HG02588 (cell line): ENCODE results near the gene DOCK1.

Experiments
- ATAC-seq: cut with Tn5 transposase; IDR thresholded peaks from one replicate; pipeline ENCODE4 v1.9.1; 2021; ENCODE audit warnings: mild to moderate bottlenecking, moderate library complexity; ENCODE audit not compliant: unreplicated experiment

The DOCK1 gene

DNA sequence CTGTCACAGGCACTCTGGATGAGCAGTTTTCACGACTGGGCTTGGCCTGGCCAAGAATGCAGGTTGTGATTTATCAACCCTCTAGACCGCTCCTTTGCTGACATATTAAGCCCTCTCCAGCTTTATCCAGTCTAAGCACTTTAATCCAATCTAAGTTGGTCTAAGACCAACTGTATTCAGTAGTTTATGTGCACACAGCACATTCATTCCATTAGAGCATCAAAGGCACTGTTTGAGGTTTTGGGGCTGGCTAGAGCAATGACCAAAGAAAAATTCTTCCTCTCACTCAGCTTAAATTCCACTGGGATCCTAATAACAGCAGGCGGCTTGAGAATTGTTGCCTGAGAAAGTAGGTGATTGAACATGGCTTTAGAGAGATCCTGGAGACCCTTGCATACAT is 467.1 kb downstream of the DOCK1 start:
- ATAC-seq, result no peak

DNA sequence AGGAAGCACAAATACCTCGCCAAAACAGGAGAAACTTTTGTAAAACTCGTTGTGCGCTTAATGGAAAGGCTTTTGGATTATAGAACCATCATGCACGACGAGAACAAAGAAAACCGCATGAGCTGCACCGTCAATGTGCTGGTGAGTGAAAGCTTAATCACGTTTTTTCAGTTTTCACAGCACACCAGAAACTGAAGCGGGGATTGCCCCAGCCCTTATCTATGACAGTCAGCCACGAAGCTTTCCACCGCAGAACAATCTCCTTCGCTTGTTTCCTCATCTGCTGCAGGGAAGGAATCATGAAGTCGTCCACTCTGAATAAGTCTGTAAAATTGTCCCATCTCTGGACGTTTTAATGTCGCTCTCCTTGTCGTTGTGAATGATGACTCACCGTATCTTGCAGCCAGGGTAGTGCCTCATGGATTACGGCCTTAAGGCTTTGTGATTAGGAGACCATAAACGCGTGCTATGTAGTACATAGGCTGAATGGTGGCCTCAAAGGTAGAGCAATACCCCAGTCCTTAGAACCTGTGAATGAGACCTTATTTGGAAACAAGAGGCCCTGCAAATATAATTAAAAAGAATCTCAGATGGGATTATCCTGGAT is 468.9 kb downstream of the DOCK1 start:
- no peak for ATAC-seq

DNA sequence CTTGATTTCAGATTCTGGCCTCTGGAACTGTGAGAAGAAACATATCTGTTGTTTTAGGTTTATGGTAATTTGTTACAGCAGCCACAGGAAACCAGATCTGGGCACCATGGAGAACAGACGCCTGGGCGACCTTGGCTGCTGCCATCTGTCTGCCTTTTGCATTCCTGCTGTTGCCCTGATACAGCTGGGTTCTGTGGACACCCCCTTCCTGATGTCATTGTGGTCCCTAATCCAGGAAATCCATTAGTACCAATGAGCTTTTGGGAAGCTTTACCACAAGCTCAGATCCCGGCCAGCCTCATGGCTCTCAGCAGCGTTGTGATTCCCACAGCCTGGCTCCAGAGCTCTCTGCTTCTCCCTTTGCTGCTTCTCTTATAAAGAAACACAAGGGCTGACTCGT is 469.7 kb downstream of the DOCK1 start:
- ATAC-seq, result no peak

DNA sequence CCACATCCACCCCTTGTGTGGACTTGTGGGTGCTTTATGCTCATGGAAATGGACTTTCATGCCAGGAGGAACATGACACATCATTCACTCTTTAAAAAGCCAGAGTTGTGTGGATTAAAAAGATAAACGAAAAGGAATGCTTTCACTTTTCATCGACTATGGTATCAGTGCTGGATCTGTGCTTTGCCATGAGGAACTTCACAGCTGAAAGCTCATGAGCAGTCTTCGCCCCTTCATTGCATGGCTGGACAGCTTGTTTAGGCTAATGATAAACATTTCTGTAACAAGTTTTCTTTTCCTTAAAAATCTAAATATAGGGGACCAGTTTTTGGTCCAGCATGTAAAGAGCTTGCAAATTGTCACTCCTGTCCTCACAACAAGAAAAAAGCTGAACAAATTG is 470.2 kb downstream of the DOCK1 start:
- ATAC-seq, result no peak

DNA sequence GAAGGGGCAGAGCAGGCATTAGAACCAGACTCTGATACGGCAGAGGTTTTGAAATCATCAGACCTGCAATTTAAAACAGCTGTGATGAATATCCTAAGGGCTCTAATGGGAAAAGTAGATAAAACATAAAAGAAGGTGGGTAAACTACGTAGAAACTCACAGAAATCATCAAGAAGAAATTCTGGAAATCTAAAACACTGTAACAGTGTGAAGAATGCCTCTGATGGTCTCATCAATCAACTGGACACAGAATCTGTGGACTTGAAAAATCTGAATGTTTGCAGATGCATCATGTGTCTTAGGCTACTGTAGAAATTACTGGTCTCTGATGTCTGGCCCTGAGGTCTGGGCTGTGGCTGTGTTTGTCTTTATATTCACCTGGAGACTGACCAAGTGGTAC is 470.8 kb downstream of the DOCK1 start:
- no peak for ATAC-seq

DNA sequence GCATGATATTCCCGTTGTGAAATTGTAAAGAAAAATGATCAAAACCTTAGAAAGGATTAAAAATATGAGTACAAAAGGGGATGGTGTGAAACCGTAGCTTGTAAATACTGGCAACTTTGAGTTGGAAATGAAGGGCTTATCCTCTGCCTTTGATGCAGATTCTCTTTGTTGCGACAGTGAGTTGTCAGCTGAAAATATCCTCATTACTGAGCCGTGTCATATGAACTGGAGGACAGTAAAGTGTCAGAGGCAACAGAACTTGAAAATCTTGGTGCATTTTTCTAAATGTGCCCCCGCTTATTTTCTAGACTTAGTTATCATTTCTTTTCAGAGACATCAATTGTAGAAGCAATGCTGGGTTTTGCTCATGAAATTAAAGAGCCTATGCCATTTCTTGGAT is 473.4 kb downstream of the DOCK1 start:
- ATAC-seq, result no peak

DNA sequence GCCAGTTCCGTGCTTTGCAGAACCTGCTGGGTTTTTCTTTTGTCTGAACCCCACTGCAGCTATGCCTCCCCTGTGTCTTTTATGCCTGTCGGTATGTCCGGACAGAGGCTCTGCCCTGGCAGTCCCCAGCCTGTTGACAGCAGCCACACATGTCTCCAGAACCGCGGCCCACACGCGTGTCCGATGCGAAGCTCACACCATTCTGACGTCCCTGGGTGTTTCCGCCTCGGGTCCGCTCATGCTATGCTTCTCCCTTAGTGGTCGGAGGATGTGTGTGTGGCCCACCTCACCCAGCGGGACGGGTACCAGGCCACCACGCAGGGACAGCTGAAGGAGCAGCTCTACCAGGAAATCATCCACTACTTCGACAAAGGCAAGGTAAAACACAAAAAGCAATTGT is 479.3 kb downstream of the DOCK1 start:
- no peak for ATAC-seq

DNA sequence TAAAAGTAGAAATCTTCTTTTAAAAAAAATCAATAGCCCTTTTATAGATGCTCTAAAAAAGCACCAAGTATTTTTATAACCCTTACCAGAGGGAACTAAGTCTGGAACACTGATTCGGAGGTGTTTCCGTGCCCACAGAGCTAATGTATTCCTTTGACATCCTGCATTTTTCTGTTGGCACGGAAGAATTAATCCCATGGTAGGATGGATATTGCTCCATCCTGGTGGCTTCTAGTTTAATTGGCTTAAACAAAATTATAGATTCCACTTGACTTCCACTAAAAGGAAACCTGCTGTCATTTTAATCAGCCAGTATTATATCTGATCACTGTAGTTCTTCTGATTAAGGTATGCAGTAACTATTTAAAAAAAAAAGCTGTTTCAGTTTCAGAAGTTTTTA is 479.8 kb downstream of the DOCK1 start:
- ATAC-seq, result no peak

DNA sequence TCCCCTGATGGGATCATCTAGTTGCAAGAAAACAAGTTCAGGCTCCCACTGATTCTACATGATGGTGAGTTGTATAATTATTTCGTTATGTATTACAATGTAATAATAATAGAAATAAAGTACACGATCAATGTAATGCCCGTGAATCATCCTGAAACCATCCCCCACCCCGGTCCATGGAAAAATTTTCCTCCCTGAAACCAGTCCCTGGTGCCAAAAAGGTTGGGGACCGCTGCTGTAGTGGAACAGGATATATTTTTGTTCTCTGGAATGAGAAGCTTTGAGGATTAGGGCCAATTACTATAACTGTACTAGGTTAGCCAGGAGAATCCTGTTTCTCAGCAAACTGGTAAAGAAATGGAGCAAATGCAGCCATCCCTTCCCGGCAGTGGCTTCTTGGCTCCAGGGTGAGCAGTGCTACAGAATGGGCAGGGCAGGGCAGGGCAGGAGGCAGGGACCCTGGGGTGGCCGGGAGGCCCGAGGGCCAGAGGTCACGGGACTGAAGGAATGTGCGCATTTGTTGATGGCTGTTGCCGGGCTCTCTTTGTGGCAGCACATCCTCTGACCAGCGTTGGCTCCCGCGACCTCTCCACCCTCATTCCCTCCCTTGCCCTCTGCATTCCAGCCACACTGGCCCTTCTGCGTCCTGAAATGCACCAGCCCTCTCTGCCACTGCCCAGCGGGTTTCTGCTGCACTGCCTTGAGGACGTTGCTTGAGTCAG is 481.5 kb downstream of the DOCK1 start:
- no peak for ATAC-seq

DNA sequence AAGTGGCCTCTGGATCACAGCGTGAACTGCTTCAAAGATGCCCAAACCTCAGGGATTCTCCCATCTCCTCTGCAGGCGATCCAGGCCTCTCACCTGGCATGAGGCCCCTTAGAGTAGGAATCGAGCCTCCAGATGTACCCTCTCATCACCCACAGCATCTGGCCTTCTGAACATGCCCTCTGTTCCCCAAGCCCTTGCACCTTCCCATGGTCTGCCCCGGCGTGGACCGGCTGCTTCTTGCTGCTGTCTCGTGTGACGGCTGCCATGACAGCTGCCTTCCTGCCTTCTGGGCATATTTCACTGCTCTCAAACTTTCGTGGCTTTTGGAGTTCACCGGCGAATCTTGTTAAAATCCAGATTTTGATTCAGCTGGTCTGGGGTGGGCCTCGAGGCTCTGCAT is 486.6 kb downstream of the DOCK1 start:
- no peak for ATAC-seq

DNA sequence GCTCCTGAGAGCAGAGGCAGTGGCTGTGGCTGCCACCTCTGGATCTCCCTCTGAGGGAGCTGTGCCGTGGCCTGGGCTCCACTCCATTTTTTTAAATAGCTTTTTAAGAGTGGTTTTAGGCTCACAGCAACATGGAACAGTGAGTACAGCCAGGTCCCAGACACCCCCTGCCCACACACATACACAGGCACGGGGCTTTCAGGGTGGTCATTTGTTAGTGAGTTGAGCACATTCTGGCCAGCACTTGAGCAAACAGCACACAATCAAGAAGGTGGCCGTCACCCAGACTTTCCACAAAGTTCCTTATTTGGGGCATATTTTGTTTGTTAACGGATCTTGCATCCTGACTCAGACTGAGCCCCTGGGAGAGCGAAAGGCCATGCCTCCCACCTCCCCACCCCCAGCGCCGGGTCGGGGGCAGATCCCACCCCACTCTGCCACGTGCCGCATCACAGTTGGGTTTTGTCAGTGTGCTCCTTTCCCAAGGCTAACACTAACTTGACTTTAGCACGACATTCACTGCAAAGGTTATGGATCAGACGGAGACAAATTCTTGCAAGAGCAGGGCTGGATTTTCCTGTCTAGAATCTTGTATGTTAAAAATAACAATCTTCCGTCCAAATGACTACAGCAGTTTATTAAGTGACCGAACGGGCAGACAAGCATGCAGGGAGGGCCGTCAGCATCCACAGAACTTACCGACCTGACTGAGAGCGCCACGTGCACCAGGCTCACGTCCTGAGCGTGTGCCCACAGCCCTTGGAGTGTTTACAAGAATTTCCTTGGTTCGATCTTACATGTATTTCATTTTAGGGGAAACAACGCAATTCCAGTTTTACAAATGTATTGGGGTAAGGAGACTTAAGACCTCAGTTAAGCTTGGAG is 487.4 kb downstream of the DOCK1 start:
- ATAC-seq, result no peak

DNA sequence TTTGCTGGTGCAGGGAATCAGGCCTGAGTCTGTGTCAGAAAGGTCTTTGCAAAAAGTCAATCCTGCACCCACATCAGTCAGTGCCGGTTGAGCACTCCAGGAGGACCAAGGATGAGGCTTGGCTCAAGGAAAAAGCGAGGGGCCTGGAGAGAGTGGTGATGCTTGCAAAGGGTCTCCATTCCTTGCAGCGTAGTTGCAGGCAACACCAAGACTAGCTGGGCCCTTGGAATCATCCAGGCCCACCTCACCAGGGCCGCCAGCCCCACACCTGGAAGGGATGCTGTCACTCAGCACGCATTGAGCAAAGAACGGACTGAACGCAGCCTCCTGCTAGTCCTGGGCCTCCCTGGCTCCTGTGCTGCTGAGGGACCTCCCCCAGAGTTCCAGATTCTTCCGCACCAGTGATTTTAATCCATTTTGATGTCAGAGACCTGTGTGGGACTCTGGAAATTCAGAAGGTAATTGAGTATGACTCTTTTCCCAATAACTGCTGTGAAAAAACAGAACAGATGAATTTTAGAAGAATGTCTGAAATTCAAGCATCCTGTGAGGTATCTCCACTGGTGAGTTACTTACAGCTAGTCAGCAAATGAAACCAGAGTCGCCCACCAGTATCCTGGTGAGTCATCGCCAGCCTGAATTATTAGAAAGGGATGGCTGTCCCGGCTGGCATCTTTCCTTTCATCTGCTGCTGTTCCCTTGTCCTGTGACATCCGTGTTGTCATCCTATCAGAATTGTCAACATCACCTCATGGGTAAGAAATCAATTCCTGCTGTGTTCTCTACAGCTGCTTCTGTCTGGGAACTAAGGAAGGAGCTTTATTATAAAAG is 493.1 kb downstream of the DOCK1 start:
- no peak for ATAC-seq

DNA sequence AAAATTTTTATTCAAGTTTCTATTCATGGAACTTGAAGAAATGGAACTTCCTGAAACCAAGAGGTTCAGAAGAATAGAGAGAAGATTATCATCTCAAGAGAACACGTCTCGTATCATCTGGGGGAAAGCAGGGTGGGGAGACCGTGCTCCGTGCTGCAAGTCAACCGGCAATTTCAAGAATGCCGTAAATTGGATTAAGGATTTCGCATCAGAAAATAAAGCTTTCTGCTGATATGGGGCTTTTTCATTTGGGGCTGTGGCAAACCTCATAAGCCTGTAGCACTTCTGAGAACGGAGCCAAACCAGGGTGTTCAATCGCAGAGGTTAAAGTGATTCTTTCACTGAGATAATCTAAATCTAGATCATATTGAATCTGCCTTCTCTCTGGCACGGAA is 493.7 kb downstream of the DOCK1 start:
- no peak for ATAC-seq

DNA sequence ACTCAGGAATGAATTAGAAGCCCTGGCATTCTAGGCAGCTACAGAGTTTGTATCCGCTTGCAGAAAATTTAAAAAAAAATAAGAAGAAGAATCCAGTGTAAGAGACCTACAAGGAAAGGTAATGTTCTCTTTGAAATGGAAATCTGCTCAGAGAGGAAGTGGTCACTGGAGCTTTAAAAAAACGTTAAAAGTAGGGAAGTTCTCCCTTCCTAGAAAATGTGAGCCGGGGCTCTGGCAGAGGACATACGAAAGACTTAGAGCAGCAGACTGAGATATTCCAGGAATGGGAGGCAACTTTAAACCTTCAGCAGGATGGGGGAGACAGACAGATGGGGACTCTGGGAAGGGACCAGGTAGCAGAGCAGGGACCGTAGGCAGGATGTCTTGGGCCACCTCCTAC is 494.4 kb downstream of the DOCK1 start:
- ATAC-seq, result no peak

DNA sequence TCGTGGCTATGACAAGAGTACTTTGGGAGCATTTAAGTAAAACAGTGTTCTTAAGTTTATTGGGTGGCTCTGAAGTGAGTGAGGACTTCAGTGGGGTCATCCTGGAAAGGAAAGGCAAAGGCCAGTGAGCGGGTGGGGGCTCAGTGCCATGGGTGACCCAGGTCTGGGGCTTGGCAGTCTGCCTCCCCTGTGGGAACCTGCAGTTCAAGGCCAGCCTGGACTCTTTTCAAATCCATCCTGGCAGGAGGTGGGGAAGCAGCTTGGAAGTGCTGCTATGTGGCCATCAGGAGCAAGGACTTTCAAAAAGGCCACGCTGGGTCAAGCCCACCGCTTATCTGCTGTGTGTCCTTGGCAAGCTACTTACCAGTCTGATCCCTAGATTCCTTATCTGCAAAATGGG is 495.0 kb downstream of the DOCK1 start:
- no peak for ATAC-seq

DNA sequence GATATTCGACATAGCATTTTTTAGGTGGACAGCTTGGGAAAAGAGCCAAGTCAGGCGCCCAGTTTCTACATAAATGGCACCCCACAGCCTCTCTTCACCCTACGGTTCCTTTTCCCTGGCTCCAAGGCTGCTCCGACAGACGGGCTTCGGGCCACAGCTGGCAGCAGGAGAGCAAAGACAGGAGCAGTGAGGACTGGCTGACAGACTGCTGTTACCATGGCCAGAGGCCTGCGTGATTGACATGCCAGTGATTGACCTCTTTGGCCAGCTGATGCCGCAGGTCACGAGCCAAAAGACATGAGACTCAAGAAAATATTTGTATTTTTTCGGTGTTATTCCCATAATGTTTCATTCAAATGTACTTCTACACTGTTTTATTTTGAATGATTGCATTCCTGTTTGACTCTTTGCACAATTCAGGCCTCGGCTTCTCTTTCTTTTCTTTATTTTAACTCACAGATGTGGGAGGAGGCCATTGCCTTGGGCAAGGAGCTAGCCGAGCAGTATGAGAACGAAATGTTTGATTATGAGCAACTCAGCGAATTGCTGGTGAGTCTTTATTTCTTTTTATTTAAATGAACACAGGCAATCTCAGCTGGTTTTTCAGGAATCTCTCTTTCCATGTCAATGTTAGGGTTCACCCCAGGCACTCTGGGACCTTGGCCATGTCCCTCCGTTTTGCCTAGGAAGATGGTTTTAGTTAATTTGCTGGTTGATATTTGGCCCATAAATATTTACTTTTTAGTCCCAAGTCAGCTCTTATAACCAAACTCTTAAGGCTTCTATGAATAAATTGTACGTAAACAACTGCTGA is 497.6 kb downstream of the DOCK1 start:
- ATAC-seq, result no peak

DNA sequence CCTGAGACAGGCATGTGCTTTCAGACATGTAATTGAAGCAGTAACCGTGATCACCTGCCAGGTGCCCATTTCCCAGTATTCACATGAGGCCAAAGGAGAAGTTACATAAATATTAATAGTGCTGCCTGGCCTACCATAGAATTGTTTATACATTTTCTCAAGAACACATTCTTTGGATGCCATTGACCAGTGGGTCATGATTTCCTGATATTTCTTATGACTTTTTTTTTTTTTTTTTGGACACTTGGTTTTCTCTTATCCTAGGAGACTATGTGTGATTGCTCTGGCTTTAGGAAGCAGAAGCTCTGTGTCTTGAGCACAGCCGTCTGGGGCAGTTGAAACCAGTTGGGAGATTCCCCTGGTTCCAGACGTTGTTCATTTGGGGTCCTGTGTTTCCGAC is 500.0 kb downstream of the DOCK1 start:
- ATAC-seq, result no peak

DNA sequence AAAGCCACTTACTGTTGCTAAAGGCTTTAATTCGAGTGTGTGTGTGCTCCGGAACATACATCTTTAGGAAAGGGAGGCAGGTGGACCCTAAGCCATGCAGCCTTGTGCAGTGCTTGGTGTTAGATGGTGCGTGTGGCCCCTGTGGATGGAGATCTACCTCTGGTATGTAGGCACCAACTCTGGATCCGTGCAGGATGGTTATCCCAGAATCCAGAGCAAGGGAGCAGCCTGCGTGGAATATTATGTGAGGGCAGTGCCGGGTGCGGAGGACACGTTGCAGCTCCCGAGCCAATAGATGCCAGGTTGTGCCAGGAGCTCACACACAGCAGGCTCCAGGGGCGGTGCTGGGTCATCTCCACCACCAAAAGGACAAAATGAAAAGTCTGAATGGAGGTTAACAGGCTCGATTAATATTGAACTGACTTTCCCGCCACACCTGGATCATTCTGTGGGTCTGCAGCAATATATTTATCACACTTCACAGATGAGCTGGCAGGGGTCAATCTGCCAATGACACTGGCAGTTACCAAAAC is 500.9 kb downstream of the DOCK1 start:
- no peak for ATAC-seq

DNA sequence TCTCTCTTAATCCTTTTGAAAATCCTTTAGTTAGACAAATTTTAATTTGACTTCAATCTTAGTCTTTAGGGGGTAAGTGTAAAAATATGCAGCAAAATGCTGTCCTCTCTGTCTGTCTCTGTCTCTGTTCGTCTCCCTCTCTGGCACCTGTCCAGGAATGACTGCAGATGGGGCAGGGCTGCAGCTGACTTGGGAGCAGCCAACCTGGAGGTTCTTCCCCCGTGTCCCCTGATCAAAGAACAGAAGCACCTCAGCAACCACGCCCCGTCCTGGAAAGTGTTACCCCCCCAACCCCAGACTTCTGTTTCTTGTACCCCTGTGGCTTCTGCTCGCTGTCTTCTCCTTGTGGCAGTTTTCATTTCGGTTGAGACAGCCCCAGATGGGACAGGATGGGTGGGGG is 502.3 kb downstream of the DOCK1 start:
- no peak for ATAC-seq

DNA sequence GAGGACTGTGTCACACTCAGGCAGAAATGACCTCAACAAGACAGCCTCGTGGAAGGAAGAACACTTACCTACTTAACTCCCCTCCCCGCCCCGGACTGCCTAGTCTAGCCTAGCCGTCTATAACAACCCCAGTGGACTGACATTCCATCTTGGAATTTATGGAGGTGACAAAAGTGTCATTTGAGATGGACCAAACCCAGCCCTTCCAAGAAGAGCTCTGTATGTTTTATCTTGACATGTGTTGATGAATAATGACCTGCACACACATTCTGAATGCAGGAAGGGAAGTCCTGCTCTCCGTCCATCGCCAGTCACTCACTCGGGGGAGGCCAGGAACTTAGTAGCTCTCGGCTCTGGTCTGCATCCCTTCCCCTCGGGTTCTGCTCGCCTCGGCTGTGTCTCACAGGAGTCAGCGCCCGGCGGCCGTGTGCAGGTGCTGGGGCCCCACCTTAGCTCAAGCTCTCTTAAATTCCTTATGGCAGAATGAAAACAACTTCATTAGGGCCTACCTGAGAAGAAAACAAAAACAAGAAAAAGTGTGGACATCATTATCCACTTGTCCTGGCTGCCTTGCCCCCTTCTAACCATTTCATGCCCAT is 503.0 kb downstream of the DOCK1 start:
- ATAC-seq, result no peak
